Measurements from ENCODE around the gene SH3RF1.
A peak's percentile ranks its signal among the peaks of the same experiment; 100 is the strongest.
"Not testable (repeated sequence)": the region's sequence is repeated elsewhere in the genome, so short reads cannot be mapped to it uniquely, and the experiment has no call there.

Gene SH3RF1

GRCh38 chr4:169207436-169208089 is 63.2 kb downstream of the SH3RF1 start:
- Histone ChIP-seq H3K4me2 (no peak overlapping the region), H3K4me1 (no peaks in the 10 kb centered on the region), H3K27ac (no peak overlapping the region), H3K27me3 (no peaks in the 10 kb centered on the region), H3K4me3 (no peak overlapping the region), H4K20me1 (no peaks in the 10 kb centered on the region), H3K9me3 (peaks cover 6% of the 10 kb centered on the region; the same call in 1 of the 2 replicates), H3K9ac (no peak overlapping the region), H3K36me3 (0 out of 2 replicates have a peak, but pooled peaks cover 16% of the 10 kb centered on the region)
- no peak for TF ChIP-seq Cebpa-rat (IDR thresholded peaks at IDR 0.05)

- Histone ChIP-seq H3K27me3 (no peaks in the 10 kb centered on the region), H3K4me2 (no peak overlapping the region), H3K4me1 (peaks cover 17% of the 10 kb centered on the region), H3K9me3 (peaks cover 4% of the 10 kb centered on the region; the same call in 1 of the 2 replicates), H3K36me3 (0 out of 2 replicates have a peak, but pooled peaks cover 16% of the 10 kb centered on the region), H3K4me3 (no peak overlapping the region), H4K20me1 (no peaks in the 10 kb centered on the region), H3K9ac (no peak overlapping the region), H3K27ac (no peak overlapping the region)
- no peak for TF ChIP-seq Cebpa-rat (IDR thresholded peaks at IDR 0.05)
Observed at GRCh38 chr4:169205744-169206080, 65.0 kb downstream of the SH3RF1 start.

- no peaks in the 10 kb centered on the region for H4K20me1 ChIP-seq
- H3K27ac ChIP-seq = no peak overlapping the region
- H3K27me3 ChIP-seq = no peaks in the 10 kb centered on the region
- 0 out of 2 replicates have a peak, but pooled peaks cover 16% of the 10 kb centered on the region for H3K36me3 ChIP-seq
- no peak overlapping the region for H3K4me2 ChIP-seq
- H3K4me3 ChIP-seq = no peak overlapping the region
- TF ChIP-seq Cebpa-rat (IDR thresholded peaks at IDR 0.05) = no peak
- peaks cover 22% of the 10 kb centered on the region for H3K4me1 ChIP-seq
- no peak overlapping the region for H3K9ac ChIP-seq
- peaks cover 4% of the 10 kb centered on the region; the same call in 1 of the 2 replicates for H3K9me3 ChIP-seq
Observed at GRCh38 chr4:169205075-169205743, 65.5 kb downstream of the SH3RF1 start.

GRCh38 chr4:169203891-169204290 is 66.9 kb downstream of the SH3RF1 start:
- Histone ChIP-seq H3K36me3 (0 out of 2 replicates have a peak, but pooled peaks cover 11% of the 10 kb centered on the region), H3K9ac (no peak overlapping the region), H3K4me2 (no peak overlapping the region), H3K27ac (no peak overlapping the region), H3K4me1 (peaks cover 32% of the 10 kb centered on the region), H3K9me3 (no peaks in the 10 kb centered on the region), H3K27me3 (no peaks in the 10 kb centered on the region), H3K4me3 (no peak overlapping the region), H4K20me1 (no peaks in the 10 kb centered on the region)
- TF ChIP-seq Cebpa-rat (IDR thresholded peaks at IDR 0.05) = no peak

- H3K4me3 ChIP-seq, H3K27me3 ChIP-seq, H3K4me2 ChIP-seq, H3K9ac ChIP-seq, H3K9me3 ChIP-seq, H3K27ac ChIP-seq, H3K36me3 ChIP-seq, H4K20me1 ChIP-seq: not testable (repeated sequence)
- H3K4me1 ChIP-seq = peaks cover 32% of the 10 kb centered on the region
Observed at GRCh38 chr4:169203278-169203677, 67.5 kb downstream of the SH3RF1 start.

- Histone ChIP-seq H4K20me1 (no peaks in the 10 kb centered on the region), H3K27ac (no peak overlapping the region), H3K36me3 (0 out of 2 replicates have a peak, but pooled peaks cover 6% of the 10 kb centered on the region), H3K4me3 (no peak overlapping the region), H3K9me3 (no peaks in the 10 kb centered on the region), H3K27me3 (no peaks in the 10 kb centered on the region), H3K4me1 (peaks cover 32% of the 10 kb centered on the region), H3K4me2 (no peak overlapping the region), H3K9ac (no peak overlapping the region)
- TF ChIP-seq Cebpa-rat (IDR thresholded peaks at IDR 0.05) = no peak
Observed at GRCh38 chr4:169202878-169203277, 67.9 kb downstream of the SH3RF1 start.

GRCh38 chr4:169202145-169202699 is 68.5 kb downstream of the SH3RF1 start:
- Histone ChIP-seq H3K4me1 (peaks cover 32% of the 10 kb centered on the region), H3K9me3 (no peaks in the 10 kb centered on the region), H3K36me3 (no peaks in the 10 kb centered on the region), H3K27ac (no peak overlapping the region), H3K4me3 (no peak overlapping the region), H3K27me3 (no peaks in the 10 kb centered on the region), H4K20me1 (no peaks in the 10 kb centered on the region), H3K9ac (no peak overlapping the region), H3K4me2 (peak overlapping the region; percentile 74; the same call in 1 of the 2 replicates)
- TF ChIP-seq Cebpa-rat (IDR thresholded peaks at IDR 0.05) = no peak

GRCh38 chr4:169201222-169202144 is 69.3 kb downstream of the SH3RF1 start:
- no peaks in the 10 kb centered on the region for H3K9me3 ChIP-seq
- TF ChIP-seq Cebpa-rat (IDR thresholded peaks at IDR 0.05) = no peak
- no peaks in the 10 kb centered on the region for H3K27me3 ChIP-seq
- 0 out of 2 replicates have a peak overlapping the region, but pooled peaks have one; percentile 12 for H3K9ac ChIP-seq
- peak overlapping the region; percentile 26; the same call in 1 of the 2 replicates for H3K27ac ChIP-seq
- H4K20me1 ChIP-seq = no peaks in the 10 kb centered on the region
- no peaks in the 10 kb centered on the region for H3K36me3 ChIP-seq
- 0 out of 2 replicates have a peak overlapping the region, but pooled peaks have one; percentile 7 for H3K4me3 ChIP-seq
- peaks cover 32% of the 10 kb centered on the region for H3K4me1 ChIP-seq
- peak overlapping the region; percentile 74 for H3K4me2 ChIP-seq

- Histone ChIP-seq H4K20me1 (no peaks in the 10 kb centered on the region), H3K27ac (no peak overlapping the region), H3K4me2 (peak overlapping the region; percentile 74), H3K27me3 (no peaks in the 10 kb centered on the region), H3K36me3 (no peaks in the 10 kb centered on the region), H3K4me3 (0 out of 2 replicates have a peak overlapping the region, but pooled peaks have one; percentile 7), H3K9ac (no peak overlapping the region), H3K9me3 (no peaks in the 10 kb centered on the region), H3K4me1 (peaks cover 32% of the 10 kb centered on the region)
- no peak for TF ChIP-seq Cebpa-rat (IDR thresholded peaks at IDR 0.05)
Observed at GRCh38 chr4:169200361-169201030, 70.3 kb downstream of the SH3RF1 start.

Data from BLaER1 (cell line).